Stomach (tissue), 4 donors: ENCODE results near the gene PPP1R13L.

Experiments used
- CTCF ChIP-seq, 7 experiments: fragments of 450-650 bp in 4 of 7; fragments of 200-600 bp in 3 of 7; sonication (generic) in 3 of 7; IDR thresholded peaks; one replicate each; pipeline ENCODE4 v1.5.1; 2016 to 2019; ENCODE audit warnings: antibody characterized with exemption in 7 of 7, control low read depth in 2 of 7, mild to moderate bottlenecking in 1 of 7
- EP300 ChIP-seq: sonication (generic); formaldehyde crosslinking; IDR thresholded peaks from one replicate; pipeline ENCODE4 v1.6.1; 2017; ENCODE audit warnings: antibody characterized with exemption
- POLR2A ChIP-seq, 4 donors: fragments of 450-650 bp; IDR thresholded peaks; one replicate each; pipeline ENCODE4 v1.6.1; 2016; ENCODE audit warnings: antibody characterized with exemption in 4 of 4, control low read depth in 2 of 4, mild to moderate bottlenecking in 1 of 4, moderate library complexity in 1 of 4
- POLR2AphosphoS5 ChIP-seq, 3 donors: sonication (generic); formaldehyde crosslinking; IDR thresholded peaks; one replicate each; pipeline ENCODE4 v1.6.1; 2016; ENCODE audit warnings: antibody characterized with exemption in 3 of 3

- TF ChIP-seq CTCF (IDR thresholded peaks at IDR 0.05), result no peak
- TF ChIP-seq EP300, result no peak
- TF ChIP-seq POLR2AphosphoS5 (IDR thresholded peaks at IDR 0.05), result no peak
- no peak for TF ChIP-seq POLR2A (IDR thresholded peaks at IDR 0.05)
Observed at GRCh38 chr19:45352062-45352461, 52.8 kb downstream of the PPP1R13L start.
